Activated CD4-positive, alpha-beta T cell treated with anti-CD3 and anti-CD28 coated beads, Interleukin-10, Interleukin-2, amounts not matched to agents 100 ng/mL and 50 ng/mL, durations not matched to agents 16 hours and 8 hours (primary cell): ENCODE data around the gene GSTM1.

Experiments used
- DNase-seq: peaks from one replicate; pipeline ENCODE4 v3.0.0-alpha.2; 2020

GSTM1 gene

DNA sequence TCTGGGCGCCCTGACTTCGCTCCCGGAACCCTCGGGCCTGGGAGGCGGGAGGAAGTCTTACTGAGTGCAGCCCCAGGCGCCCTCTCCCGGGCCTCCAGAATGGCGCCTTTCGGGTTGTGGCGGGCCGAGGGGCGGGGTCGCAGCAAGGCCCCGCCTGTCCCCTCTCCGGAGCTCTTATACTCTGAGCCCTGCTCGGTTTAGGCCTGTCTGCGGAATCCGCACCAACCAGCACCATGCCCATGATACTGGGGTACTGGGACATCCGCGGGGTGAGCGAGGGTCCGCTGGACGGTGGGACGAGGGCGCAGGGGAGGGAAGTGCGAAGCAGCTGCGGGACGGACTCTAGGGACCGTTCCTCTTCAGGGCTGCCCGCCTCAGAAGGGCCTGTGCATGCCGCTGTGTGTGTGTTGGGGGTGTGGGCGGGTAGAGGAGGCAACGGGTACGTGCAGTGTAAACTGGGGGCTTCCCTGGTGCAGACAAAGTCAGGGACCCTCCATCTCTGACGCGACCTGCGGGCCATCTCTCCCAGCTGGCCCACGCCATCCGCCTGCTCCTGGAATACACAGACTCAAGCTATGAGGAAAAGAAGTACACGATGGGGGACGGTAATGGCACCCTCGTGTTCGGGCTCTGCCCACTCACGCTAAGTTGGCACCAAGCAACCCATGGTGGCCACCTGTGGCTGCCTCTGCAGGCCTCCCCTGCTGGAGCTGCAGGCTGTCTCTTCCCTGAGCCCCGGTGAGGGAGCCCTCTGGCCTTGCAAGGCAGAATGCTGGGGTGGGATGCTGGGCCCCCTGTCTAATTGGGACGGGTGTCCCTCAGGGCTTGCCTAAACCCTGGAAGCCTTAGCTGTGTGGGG is at the start of gene GSTM1:
Gene GSTM1, plus strand, starts transcription at position 177 of the 859 bp plus-strand sequence. Its CDS starts 57 bp downstream, at position 234.
- no peak for DNase-seq

DNA sequence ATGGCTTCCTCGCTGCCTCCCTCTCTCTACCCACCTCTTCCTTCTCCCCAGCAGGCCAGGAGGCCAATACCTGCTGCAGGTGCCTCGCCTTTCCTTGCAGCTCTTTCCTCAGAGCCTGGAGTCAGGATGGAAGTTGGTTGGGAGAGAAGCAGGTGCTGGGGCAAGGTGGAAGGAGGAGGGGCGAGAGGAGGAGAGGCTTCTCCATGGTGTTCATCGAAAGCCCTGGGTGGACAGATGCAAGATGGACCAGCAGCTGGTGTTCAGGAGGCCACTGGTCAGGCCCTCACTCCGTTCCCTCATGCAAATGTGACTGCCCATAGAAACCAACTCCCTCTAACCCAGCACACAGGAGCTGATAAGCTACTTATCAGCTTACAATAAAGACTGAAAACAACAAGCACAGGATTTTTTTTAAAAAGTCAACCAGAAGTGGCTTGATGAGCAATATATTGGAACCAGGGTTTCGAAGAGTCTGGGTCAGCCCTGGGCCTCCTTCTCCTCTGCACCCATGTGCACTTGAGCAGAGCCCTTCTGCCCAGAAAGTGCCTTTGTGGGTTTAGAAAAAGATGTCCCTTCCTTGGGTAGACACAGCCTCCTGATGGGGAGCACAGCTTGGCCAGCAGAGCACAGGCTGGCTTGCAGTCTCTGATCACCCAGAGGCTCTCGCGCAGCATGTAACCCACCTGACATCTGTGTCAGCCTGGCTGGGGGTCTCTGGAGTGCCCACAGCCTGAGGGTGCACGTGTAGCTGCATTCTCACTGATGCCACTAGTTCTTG is 48.4 kb upstream of the GSTM1 start:
- DNase-seq, result no peak

DNA sequence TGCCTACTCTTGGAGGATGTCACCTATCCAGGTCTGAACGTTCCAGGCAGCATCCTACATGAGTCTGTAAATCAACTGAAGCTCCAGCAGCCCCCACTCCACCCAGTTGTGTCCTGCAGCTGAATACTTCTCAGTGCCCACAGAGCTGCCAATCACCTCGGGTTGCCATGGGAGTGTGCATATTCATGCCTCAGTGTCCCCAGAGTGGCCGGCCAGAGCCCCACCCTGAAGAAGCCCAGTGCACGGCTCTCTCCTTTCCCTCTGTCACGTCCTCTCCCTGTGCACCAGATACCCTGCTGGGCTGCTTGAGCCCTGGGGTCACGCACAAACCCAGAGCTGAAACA is 47.8 kb upstream of the GSTM1 start:
- DNase-seq, result no peak

DNA sequence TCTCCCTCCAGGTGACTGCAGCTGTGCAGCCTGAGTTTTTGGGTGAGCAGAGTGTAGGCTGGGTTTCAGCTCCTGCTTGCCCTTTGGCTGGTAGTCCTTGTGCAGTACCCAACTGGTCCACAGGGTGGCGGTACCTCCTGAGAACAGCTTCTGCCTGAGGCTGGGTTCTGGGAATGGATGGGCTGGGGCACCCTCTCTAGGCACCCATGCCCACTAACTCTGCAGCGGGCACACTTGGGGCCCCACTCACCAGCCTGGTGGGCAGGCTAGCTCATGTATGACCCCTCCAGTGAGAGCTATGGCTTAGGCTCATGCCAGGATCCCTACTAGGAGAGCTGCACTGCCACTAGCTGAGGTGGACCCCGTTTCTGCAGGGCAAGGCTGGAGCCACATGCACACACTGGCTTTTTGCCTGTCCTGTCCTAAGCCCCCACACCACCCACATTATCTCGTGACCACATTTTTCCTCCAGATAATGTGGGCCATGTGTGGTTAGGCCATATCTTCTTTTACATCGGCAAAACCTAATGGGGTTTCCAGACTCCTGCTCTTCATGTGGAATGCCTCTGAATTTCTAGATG is 47.2 kb upstream of the GSTM1 start:
- peak; percentile 90 for DNase-seq

- no peak for DNase-seq
These were observed 46.4 kb upstream of the GSTM1 start for GRCh38 chr1:109641078-109641740.

GRCh38 chr1:109641861-109642260 is 45.8 kb upstream of the GSTM1 start:
- DNase-seq, result no peak

DNA sequence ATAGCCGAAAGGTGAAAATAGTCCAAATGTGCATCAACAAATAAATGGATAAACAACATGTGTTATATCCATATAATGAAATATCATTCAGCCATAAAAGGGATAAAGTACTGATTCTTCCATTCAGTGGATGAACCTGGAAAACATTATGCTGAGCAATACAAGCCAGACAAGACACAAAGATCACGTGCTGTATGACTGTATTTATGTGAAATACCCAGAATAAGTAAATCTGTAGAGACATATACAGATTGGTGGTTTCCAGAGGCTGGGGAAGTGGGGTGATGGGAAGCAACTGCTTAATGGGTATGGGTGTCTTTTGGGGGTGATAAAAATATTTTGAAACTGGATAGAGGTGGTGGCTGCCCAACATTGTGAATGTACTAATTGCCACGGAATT is 45.0 kb upstream of the GSTM1 start:
- no peak for DNase-seq

DNA sequence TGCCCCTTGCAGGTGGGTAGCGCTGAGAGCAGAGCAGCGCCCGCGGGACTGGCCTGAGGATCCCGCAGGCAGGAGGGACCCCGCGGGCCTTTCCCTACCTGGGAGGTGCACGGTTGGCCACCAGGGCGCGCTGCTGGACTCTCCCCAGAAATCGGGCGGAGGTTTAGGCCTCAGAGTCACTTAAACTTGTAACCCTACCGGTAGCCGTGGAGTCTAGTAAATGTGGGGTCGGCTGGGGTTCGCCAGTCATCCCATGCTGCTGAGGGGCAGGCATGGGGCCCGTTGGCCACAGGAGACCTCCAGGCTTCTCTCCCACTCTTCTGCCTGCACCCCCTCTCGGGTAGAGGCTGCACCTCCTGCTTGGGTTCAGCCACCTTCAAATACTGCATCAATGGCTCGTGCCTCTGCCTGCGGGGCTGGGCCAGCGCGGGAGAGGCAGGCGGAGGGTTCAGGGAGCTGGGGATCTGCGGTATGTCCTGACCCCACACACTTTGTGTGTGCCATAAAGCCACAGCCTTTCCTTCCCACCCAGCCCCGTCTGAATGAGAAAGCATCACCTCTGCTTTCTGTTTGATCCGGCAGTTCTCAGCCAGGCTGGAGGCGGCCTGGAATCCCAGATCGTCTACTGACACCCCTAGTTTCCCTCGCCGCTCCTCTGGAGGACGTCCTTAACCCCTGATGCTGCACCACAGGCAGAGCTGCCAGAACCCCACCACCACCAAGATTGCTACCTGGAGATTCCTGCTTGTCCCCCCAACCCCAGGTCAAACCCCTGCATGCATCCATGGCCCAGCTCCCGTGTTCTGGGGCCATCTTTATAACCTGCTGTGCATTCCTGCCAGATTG is 44.0 kb upstream of the GSTM1 start:
- DNase-seq, result peak; percentile 86

GRCh38 chr1:109644670-109645069 is 42.9 kb upstream of the GSTM1 start:
- no peak for DNase-seq

- no peak for DNase-seq
These were observed 38.1 kb upstream of the GSTM1 start for GRCh38 chr1:109649491-109649914.

DNA sequence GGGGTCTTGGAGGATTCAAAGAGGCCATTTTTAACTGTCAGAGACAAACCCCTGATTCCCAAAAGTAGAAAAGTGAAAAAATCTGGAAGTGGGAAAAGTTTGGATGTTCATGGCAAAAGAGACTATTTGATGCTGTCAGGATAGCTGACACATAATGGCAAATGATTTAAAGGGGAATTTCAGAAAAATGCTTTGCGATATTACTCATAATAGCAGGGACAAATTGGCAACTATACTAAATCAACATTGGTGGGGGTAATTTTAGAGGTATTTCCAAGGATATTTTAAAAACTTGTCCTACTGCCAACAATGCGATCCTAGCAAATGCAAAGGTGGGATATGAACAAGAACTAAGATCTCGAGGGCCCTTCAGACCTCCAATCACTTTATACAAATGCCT is 37.0 kb upstream of the GSTM1 start:
- DNase-seq, result no peak

DNA sequence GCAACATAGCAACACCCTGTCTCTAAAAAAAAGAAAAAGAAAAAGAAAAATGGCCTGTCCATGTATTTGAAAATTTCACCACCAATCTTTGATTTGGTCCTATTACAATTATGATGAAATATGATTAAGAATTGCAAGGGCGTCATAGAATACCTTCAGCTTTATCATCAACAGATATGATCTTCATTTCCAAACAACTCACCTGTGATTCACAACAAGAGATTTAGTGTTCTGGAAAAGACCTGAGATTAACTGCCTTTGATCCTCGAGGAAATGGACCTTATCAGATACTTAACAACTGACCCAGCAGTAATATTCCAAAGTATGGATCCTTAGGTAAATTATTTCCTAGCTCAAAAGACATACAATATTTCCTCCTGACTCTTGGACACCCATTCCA is 35.2 kb upstream of the GSTM1 start:
- DNase-seq, result no peak

DNA sequence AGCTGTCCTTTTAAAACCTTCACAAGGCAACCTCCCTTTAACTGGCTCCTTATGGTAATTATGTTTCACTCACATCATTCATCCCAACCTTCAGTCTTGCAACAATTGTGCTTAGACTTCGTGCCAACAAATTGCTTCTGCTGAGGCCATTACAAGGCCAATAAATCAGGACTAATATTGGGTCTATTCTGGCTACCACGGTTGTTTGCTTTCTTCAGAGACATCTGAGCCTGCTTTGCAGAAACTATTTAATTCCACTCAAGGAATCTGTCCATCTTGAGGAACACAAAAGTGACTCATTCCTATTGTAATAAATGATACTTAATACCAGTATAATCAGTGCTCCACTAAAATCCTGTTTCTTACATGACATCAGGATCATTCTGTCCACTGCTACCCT is 34.3 kb upstream of the GSTM1 start:
- no peak for DNase-seq

DNA sequence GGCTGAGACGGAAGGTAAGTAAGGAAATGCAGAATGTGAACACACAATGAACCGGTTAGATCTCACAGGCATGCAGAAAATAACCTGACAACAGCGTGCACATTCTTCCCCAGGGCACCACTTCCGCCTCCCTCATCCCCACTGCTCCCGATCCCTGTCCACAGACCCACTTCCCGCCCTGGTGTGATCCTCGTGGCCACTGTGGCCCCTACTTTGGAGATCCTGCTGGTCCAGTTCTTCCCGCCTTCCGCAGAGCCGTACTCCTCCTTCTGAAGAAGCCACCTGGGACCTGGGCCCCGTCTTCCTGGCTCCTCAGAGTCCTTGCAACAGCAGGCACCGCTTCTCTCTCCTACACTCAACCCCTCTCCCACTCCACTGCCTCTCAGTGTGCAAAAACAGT is 33.1 kb upstream of the GSTM1 start:
- no peak for DNase-seq

GRCh38 chr1:109655615-109656519 is 31.8 kb upstream of the GSTM1 start, which contains the start of gene GSTM4:
TSS of gene GSTM4 (plus strand) at chr1:109656099. CDS start at chr1:109656390, 291 bp downstream.
- DNase-seq, result peak; percentile 74

DNA sequence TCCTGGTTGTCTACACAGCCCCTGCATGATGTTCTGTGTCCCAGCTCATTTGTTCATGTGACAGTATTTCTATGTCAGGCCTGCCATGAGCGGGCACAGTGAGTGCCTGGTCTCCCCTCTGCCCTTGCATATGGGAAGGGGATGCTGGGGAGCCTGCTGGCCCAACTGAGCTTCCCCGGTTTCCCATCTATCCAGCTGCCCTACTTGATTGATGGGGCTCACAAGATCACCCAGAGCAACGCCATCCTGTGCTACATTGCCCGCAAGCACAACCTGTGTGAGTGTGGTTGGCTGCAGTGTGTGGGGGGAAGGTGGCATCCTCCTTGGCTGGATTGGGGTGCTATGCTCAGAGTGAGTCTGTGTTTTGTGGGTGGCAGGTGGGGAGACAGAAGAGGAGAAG is 30.2 kb upstream of the GSTM1 start:
- no peak for DNase-seq

DNA sequence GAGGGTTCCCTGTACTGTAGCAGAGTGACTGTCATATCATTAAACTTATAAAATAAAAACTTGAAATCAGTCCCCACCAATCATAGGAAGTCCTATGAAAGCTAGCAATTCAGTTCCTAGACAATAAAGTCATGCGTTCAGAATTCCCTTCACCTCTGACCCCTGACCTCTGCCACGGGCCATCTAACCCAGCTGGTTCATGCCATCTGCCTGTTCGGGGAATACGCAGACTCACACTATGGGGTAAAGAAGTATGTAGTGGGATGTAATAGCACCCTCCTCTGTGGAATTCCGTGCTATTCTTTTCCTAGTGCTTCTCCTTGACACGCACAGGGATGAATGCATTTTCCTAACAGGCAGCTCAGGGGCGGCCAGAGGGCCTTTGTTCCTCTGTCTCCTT is 29.6 kb upstream of the GSTM1 start:
- no peak for DNase-seq

DNA sequence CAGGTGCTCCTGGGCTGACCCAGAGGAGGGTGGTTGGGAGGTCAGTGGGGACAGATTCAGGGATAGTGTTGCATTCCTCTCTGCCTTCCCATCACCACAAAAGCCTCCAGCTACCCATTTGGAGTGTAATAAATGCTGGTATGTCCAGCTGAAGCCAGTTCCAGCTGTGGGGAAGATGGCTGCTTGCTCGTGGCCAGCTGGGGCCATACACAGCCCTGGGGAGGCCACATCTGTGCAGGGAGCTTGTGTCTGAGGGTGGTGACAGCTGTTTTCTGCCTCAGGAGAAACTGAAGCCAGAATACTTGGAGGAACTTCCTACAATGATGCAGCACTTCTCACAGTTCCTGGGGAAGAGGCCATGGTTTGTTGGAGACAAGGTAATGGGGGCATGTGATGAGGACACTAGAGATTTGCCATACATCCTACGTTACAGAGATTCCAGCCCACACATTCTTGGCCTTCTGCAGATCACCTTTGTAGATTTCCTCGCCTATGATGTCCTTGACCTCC is 29.0 kb upstream of the GSTM1 start:
- DNase-seq, result no peak

DNA sequence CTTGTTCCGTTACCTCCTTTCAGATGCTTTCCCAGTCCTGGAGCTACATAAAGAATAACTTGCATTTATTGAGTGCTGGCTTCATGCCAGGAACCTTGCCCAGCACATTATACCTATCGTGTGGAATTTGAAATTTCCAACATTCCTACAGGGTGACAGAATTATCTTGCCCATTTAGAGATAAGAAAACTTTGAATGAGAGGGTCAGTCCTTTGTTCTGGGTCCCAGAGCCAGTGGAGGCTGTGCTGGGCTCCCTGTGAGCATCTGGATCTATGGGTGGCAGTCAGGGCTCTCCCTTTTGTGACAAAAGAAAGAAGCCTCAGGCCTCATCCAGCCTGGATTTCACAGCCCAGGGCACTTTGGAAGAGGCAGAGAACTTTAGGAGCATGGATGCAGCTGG is 28.5 kb upstream of the GSTM1 start:
- no peak for DNase-seq

- DNase-seq, result no peak
These were observed 27.5 kb upstream of the GSTM1 start for GRCh38 chr1:109659997-109660690.
